ENCODE data around the gene EFEMP2. TPM values are rescaled to one million over a fixed set of nuclear protein-coding genes. Genes with fewer than 3 reads are reported as not detected.

Gene EFEMP2
- total RNA-seq, 1 experiment from 2014 or later, result 1.6 TPM

DNA sequence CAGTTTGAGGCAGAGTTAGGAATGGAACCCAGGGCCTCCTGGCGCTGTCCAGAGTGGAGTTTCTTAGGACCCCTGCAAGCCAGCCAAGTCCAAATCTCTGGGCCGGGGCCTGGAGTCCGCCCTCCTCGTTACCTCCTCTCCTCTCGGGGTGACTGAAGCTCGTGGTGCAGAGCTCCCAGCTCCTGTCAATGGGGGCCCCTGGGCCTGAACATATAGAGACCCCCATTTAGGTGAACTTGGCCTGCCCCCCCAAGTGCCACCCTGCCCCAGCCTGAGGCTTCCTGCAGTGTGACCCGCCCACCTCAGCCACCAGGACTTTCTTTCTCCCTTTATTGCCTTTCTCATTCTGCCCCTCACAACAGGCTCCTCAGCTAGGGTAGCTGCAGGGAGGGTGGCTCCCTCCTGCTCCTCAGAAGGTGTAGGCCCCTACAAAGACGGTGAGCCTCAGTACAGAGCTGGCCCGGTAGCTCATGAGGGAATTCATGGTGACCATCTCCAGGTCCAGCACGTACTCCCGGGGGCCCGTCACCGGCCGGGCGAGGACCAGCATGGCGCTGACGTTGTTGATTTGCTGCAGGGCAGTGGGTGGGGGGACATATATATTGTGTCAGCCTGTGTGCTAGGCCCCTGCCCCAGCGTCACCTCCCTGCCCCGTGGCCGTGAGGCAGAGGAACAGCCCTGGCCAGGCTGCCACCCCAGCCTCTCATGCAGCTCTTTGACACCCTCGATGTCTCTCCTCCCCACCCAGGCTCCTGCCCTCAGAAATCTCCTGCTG, 5.9 kb downstream of the EFEMP2 start:
- no peak for DNase-seq (ENCODE audit: low spot score)

- DNase-seq (ENCODE audit: low spot score), result peak; percentile 0
Observed at GRCh38 chr11:65865550-65866172, 6.9 kb downstream of the EFEMP2 start.

- DNase-seq (ENCODE audit: low spot score), result peak; percentile 0
Observed at GRCh38 chr11:65864706-65865471, 7.7 kb downstream of the EFEMP2 start.

GRCh38 chr11:65863889-65864705, 8.5 kb downstream of the EFEMP2 start:
- no peak for DNase-seq (ENCODE audit: low spot score)

DNA sequence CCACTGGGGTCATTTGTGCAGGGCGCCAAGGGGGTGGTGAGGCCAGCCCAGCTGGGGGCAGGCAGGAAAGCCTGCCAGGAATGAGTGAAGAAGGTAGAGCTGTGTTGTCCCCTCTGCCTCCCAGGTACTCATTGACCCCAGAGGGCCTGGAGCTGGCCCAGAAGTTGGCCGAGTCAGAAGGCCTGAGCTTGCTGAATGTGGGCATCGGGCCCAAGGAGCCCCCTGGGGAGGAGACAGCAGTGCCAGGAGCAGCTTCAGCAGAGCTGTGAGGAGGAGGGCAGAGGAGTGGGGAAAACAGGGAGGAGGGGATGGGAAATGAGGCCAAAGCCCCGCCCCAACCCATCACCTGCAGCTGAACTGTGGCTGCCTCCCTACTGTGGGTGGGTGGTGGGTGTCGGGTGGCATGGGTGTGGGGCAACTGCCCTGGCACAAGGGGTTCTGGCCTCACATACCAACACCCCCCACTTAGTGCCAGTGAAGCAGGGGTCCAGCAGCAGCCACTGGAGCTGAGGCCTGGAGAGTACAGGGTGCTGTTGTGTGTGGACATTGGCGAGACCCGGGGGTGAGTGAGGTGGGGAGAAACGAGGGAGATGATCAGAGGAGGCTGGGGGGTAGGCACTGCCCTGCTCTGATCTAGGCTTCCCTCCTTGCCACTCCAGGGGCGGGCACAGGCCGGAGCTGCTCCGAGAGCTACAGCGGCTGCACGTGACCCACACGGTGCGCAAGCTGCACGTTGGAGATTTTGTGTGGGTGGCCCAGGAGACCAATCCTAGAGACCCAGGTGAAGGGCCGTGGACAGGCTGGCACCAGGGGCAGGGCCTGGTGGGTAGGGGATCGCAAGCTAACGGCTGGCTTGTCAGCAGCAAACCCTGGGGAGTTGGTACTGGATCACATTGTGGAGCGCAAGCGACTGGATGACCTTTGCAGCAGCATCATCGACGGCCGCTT, 9.4 kb downstream of the EFEMP2 start:
- no peak for DNase-seq (ENCODE audit: low spot score)

DNA sequence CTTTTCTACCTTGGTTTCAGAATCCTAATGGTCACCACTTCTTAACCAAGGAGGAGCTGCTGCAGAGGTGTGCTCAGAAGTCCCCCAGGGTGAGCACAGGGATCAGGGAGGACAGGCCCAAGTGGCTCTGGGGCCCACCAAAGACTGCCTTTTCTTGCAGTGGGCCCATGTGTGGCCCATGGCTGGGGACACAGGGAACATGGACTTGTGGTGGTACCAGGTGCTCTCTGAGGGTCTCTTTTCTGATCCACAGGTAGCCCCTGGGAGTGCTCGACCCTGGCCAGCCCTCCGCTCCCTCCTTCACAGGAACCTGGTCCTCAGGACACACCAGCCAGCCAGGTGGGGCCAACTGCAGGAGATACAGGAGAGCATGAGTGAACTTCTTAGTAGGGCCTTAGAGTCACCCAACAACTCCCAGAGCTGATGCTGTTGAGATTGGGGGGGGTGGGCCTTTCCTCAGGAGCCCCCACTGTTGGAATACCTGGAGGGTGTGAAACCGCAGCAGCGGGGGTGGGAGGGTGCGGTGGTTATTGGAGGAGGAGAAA, 10.3 kb downstream of the EFEMP2 start:
- no peak for DNase-seq (ENCODE audit: low spot score)

DNA sequence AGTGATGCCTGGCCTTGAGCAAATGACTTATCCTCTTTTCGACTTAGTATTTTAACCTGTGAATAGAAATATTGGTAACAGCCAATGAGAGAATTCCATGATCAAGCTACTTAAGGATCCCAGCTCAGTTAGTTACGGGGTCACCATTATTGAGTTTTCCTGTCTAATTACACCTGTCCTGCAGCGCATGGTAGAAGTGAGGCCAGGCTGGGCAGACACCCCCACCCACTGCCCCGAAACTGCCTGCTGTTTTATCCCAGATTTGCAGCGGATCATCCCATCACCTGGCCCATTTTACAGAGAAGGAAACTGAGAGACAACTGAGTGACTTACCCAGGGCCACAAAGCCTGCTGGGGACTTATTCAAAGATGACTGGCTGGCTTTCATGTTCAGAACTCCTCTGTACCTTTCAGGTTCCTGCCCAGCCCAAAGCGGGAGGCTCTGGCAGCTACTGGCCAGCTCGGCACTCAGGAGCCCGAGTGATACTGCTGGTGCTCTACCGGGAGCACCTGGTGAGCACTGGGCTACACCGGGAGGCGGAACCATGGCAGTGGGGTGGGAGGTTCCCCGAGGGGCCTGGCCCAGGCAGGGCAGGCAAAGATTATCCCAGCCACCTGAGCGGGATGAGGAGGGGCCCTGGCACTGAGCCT, 10.9 kb downstream of the EFEMP2 start:
- no peak for DNase-seq (ENCODE audit: low spot score)

- no peak for DNase-seq (ENCODE audit: low spot score)
Observed at GRCh38 chr11:65861165-65861505, 11.5 kb downstream of the EFEMP2 start.

DNA sequence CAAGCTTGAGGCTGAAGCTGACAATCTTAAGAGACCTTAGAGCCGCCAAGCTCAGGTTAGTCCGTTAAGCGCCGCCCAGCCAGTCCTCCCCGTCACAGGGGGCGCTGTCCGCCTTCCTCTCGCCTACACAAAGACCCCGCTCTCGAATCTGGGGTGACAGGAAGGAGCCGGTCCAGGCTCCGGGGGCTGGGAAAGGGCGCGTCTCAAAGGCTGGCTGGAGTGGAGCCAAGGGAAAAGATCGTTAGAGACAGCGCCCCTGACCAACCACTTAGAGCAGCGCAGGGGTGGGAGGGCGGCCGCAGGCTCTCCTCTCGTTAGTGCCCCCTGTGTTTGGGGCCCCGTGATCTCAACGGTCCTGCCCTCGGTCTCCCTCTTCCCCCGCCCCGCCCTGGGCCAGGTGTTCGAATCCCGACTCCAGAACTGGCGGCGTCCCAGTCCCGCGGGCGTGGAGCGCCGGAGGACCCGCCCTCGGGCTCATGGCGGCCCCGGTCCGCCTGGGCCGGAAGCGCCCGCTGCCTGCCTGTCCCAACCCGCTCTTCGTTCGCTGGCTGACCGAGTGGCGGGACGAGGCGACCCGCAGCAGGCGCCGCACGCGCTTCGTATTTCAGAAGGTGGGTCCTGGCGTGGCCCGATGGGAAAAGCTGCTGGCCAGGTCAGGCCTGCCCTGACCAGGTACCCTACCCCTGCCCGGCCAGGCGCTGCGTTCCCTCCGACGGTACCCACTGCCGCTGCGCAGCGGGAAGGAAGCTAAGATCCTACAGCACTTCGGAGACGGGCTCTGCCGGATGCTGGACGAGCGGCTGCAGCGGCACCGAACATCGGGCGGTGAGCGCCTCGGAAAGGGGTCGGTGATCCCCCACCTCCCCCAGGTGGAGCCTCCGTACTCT, 12.1 kb downstream of the EFEMP2 start, which contains the start of gene MUS81:
MUS81 (plus strand) TSS at position 156 of the 887 bp plus-strand sequence; CDS start at position 477, 321 bp downstream.
- peak; percentile 100 for DNase-seq (ENCODE audit: low spot score)

GRCh38 chr11:65859812-65860277, 12.8 kb downstream of the EFEMP2 start:
- DNase-seq (ENCODE audit: low spot score), result no peak

GRCh38 chr11:65859095-65859811, 13.3 kb downstream of the EFEMP2 start:
- DNase-seq (ENCODE audit: low spot score), result peak; percentile 100

DNA sequence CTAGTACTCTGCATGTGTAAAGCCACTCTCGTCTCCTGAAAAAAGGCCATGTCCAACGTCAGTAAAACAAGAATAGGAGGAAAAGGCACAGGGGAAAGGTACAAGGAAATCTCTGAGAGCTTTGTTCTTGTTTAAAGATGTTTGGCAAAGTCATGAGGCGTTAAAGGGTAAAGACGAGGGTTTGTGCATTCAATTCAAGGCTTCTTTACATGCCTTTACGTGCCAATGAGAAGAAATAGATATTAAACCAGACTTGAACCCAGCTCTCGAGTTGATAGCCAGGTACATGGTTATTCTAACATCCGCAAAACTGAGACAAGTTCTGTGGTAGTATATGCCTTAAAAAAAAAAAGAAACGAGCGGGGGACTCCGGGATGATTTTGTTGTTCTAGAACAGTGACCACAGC, 13.9 kb downstream of the EFEMP2 start:
- DNase-seq (ENCODE audit: low spot score), result no peak

DNA sequence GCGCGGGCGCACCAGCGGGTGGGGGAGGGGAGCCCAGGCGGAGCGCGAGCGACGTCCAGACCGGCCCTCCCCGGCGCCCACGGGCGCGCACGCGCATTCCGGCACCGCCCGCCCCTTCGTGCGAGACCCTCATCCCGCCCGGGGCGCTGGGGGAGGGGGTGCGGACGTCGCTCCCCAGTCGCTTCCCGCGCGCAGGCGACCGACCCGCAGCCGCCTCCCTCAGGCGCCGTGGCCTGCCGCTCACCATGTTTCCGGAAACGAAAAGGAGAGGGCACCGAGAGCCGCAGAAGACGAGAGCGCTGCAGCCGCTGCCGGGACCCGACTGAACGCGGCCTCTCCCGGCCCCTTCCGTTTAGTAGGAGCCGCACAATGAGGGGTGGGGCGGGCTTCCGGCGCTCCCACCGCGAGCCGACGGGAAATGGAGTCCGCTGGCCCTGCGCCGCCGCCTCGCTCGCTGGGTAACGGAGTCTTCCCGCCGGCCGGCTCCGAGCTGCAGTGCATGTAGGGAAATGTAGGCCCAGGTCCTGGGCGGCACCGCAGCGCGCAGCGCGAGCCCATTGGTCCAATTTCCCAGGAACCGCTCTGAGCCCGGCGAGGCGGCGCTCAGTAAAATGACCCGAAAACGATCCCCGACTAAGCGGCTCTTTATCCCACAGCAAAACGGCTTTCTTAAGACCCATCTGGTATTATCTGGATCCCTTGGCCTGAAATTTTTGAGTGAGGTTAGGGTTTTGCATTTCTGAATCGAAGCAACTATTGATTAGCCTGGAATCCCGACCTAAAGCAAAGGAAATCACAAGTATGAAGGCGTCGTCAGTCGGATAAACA, 14.5 kb downstream of the EFEMP2 start, which contains the start of gene CFL1:
CFL1 (minus strand) TSS at position 328 of the 828 bp plus-strand sequence; CDS start at position 247, 81 bp downstream.
- peak; percentile 99 for DNase-seq (ENCODE audit: low spot score)

DNA sequence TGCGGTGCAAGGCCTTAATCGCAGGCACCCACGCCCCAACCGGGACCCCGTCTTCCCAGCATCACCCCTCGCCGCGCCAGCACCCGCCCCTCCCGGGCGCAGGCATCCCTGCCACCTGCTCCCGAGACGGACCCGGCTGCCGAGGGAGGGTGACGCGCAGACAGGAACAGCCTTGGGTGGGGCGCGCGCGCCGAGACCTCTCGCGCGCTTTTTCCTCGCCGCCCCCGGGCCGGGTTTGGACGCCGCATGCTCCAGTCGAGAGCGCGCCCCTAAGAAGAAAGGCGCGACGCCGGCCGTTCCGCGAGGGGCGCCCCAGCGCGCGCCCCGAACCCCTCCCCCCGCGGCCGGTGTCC, 15.1 kb downstream of the EFEMP2 start:
- peak; percentile 45 for DNase-seq (ENCODE audit: low spot score)

- peak; percentile 75 for DNase-seq (ENCODE audit: low spot score)
Observed at GRCh38 chr11:65856689-65857499, 15.7 kb downstream of the EFEMP2 start.

- DNase-seq (ENCODE audit: low spot score), result no peak
Observed at GRCh38 chr11:65855927-65856363, 16.7 kb downstream of the EFEMP2 start.
